Tibial nerve (tissue), 4 donors: ENCODE measurements around the gene TMTC1. TPM values are rescaled to one million over a fixed set of nuclear protein-coding genes. Genes with fewer than 3 reads are reported as not detected.

ENCODE experiments used
- DNase-seq, 2 donors: peaks; one replicate each; pipeline ENCODE4 v3.0.0-alpha.2; 2019; ENCODE audit warnings: low spot score in 2 of 2
- H3K27ac ChIP-seq, 4 donors: fragments of 200-600 bp; sonication (generic) in 3 of 4; one replicate each; pipeline ENCODE4 v1.5.1; 2017 to 2019; ENCODE audit warnings: mild to moderate bottlenecking in 1 of 4
- H3K27me3 ChIP-seq, 2 donors: fragments of 200-600 bp; sonication (generic) in 1 of 2; one replicate each; pipeline versions ENCODE4 v1.5.1 to v1.6.0; 2017 to 2019
- H3K36me3 ChIP-seq, 3 donors: fragments of 200-600 bp; sonication (generic); one replicate each; pipeline ENCODE4 v1.5.1; 2018 to 2019
- H3K4me1 ChIP-seq, 4 donors: fragments of 200-600 bp; sonication (generic) in 3 of 4; one replicate each; pipeline ENCODE4 v1.5.1; 2017 to 2019
- H3K4me3 ChIP-seq, 4 donors: fragments of 200-600 bp; sonication (generic) in 3 of 4; one replicate each; pipeline ENCODE4 v1.5.1; 2017 to 2019; ENCODE audit warnings: mild to moderate bottlenecking in 1 of 4, moderate library complexity in 1 of 4
- H3K9me3 ChIP-seq, 4 donors: fragments of 200-600 bp; sonication (generic) in 3 of 4; one replicate each; pipeline ENCODE4 v1.5.1; 2017 to 2019
- EP300 ChIP-seq, 2 donors: sonication (generic); formaldehyde crosslinking; IDR thresholded peaks; one replicate each; pipeline ENCODE4 v1.6.1; 2017; ENCODE audit warnings: antibody characterized with exemption in 2 of 2, mild to moderate bottlenecking in 1 of 2
- POLR2A ChIP-seq, 2 donors: fragments of 450-650 bp; IDR thresholded peaks; one replicate each; pipeline ENCODE4 v1.6.1; 2017; ENCODE audit warnings: antibody characterized with exemption in 2 of 2, mild to moderate bottlenecking in 2 of 2, moderate library complexity in 2 of 2
- WGBS, 2 donors: methylation state at CpG; one replicate each; pipeline ENCODE4 v1.1.5; 2018; 5-methylcytosine and 5-hydroxymethylcytosine counted together
- total RNA-seq, 4 donors: library from RNA; depleted of rRNA; stranded (reverse); fragments of >200 nt; gene quantifications; one replicate each; pipeline ENCODE4 v1.1.0, GENCODE V29; 2016
- TF ChIP-seq, protein P1 (sequence below), 5 experiments: fragments of 200-600 bp in 3 of 5; fragments of 450-650 bp in 2 of 5; sonication (generic) in 3 of 5; IDR thresholded peaks; one replicate each; pipeline ENCODE4 v1.5.1; 2016 to 2019; ENCODE audit warnings: antibody characterized with exemption in 5 of 5, mild to moderate bottlenecking in 3 of 5, moderate library complexity in 2 of 5

TMTC1 gene
- total RNA-seq, 4 donors from 2014 or later = 111 to 207 (median 144) TPM

DNA sequence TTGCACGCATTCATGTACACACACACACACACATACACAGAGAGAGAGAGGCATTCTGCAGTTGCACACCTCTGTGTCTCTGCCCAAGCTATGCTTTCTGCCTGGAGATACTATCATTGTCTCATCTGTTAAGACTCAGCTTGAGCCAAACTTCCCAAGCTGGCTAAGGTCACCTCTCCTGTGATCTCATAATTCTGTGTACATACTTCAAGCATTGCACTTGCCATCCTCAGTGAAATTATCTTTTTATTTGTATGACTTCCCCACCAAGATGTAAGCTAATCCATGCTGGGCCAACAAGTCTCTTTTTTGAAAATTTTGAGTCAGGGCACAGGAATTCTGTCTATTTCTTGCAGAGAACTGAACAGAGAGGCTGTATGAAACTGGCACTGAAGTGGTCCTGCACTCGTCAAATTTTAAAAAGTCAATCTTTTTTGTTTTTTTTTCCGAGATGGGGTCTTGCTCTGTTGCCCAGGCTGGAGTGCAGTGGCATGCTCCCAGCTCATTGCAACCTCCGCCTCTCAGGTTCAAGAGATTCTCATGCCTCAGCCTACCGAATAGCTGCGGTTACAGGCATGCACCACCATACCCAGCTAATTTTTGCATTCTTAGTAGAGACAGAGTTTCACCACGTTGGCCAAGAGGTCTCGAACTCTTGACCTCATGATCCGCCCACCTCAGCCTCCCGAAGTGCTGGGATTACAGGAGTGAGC lies 44.3 kb downstream of the TMTC1 start:
- 78 to 80% methylated on average over 10 of the region's 10 CpGs for WGBS, 2 donors
- Histone ChIP-seq H3K27ac (peak overlapping the region in 1 of 4 donors; percentile 19), H3K9me3 (no peaks in the 10 kb centered on the region), H3K4me3 (no peak overlapping the region), H3K27me3 (no peaks in the 10 kb centered on the region), H3K36me3 (no peaks in the 10 kb centered on the region), H3K4me1 (peaks cover 0 to 57% (median 4%) of the 10 kb centered on the region in 4 donors)
- no peak for DNase-seq
- no peak for TF ChIP-seq EP300 (IDR thresholded peaks at IDR 0.05)
- TF ChIP-seq POLR2A (IDR thresholded peaks at IDR 0.05) = no peak
- TF ChIP-seq, protein P1, sequence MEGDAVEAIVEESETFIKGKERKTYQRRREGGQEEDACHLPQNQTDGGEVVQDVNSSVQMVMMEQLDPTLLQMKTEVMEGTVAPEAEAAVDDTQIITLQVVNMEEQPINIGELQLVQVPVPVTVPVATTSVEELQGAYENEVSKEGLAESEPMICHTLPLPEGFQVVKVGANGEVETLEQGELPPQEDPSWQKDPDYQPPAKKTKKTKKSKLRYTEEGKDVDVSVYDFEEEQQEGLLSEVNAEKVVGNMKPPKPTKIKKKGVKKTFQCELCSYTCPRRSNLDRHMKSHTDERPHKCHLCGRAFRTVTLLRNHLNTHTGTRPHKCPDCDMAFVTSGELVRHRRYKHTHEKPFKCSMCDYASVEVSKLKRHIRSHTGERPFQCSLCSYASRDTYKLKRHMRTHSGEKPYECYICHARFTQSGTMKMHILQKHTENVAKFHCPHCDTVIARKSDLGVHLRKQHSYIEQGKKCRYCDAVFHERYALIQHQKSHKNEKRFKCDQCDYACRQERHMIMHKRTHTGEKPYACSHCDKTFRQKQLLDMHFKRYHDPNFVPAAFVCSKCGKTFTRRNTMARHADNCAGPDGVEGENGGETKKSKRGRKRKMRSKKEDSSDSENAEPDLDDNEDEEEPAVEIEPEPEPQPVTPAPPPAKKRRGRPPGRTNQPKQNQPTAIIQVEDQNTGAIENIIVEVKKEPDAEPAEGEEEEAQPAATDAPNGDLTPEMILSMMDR (IDR thresholded peaks at IDR 0.05) = no peak

DNA sequence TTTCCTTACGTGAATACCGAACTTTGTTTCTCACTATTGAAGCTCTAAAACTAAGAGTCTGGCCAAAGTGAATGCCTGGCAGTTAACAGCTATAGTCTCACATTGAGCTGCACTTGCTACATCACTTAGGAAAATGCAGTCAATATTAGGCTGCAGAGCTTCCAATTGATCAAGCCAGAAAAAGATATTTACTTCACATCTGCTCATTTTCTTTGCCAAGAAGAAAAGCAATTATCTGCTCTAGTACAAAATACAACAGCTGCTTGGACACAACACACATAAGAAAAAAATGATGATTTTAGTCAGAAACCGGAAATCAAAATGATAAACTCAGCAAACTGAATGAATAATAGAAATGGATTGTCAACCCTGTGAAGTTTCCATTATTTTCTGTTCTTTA lies 45.4 kb downstream of the TMTC1 start:
- Histone ChIP-seq H3K27ac (peak overlapping the region in 1 of 4 donors; percentile 2), H3K36me3 (no peaks in the 10 kb centered on the region), H3K4me3 (no peak overlapping the region), H3K27me3 (no peaks in the 10 kb centered on the region), H3K9me3 (no peaks in the 10 kb centered on the region), H3K4me1 (peaks cover 0 to 63% (median 4%) of the 10 kb centered on the region in 4 donors)
- 31 to 39% methylated on average over 3 of the region's 3 CpGs for WGBS, 2 donors
- DNase-seq = no peak
- no peak for TF ChIP-seq POLR2A (IDR thresholded peaks at IDR 0.05)
- TF ChIP-seq EP300 (IDR thresholded peaks at IDR 0.05) = no peak
- TF ChIP-seq, protein P1 (IDR thresholded peaks at IDR 0.05) = no peak

DNA sequence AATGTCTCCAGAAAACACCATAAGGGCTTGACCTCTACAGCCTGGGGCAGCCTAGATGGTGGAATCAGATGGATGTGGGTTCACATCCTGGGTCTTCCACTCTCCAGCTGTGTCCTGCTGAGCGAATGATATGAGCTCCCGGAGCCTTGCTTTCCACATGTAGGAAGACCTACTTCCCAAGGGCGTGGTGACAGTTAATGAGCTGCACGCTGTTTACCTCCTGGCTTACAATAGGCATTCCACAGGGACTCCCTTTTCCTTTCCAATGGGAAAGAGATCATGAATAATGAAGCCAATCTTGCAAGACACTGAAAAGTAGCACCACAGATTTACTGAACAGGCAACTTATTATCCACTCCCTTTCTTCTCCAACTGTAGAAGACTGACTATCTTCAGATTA lies 46.1 kb downstream of the TMTC1 start:
- TF ChIP-seq EP300 (IDR thresholded peaks at IDR 0.05) = no peak
- TF ChIP-seq, protein P1 (IDR thresholded peaks at IDR 0.05) = no peak
- no peak for TF ChIP-seq POLR2A (IDR thresholded peaks at IDR 0.05)
- H3K4me3 ChIP-seq = no peak overlapping the region
- peaks cover 0 to 65% (median 4%) of the 10 kb centered on the region in 4 donors for H3K4me1 ChIP-seq
- H3K27ac ChIP-seq = no peak overlapping the region
- H3K36me3 ChIP-seq = no peaks in the 10 kb centered on the region
- no peak for DNase-seq
- no peaks in the 10 kb centered on the region for H3K27me3 ChIP-seq
- H3K9me3 ChIP-seq = no peaks in the 10 kb centered on the region
- 73 to 92% methylated on average over 4 of the region's 4 CpGs for WGBS, 2 donors

DNA sequence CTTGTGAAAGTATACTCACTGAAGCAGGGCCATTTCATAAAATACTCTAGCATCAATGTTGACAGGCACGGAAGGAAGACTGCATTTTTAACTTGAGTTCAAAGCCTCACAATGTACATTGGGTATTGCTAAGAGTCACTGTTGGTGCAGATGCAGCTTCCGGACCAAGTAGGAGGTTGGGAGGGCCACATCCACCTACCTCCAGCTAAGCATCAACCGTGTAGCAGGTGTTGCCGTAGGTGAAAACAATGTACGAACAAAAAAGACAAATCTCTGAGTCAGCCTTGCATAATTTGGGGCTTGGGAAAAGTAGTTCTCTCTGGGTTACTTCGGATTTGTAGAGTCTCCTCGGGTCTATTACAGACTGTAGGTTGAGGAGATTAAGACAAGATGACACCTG lies 48.1 kb downstream of the TMTC1 start:
- H3K4me1 ChIP-seq = peaks cover 0 to 64% (median 6%) of the 10 kb centered on the region in 4 donors

DNA sequence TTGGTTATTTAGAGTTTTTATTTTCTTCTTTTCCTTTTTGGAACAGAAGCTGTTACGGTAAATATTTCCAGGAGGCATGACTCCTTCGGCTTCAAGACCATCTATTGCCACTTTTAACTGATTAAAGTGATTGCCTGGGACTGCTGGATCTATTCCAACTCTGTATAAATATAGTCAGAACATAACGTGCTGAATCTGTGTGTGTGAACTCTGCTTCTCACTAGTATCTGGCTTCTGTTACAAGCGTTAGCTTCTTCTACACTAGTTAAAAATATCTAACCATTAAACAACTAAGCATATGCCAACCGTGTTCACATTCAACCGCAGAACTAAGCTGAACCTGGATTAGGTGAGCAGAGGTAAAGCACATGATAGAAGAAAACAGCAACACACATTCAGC lies 49.0 kb downstream of the TMTC1 start:
- 63 to 65% methylated on average over 6 of the region's 6 CpGs for WGBS, 2 donors
- peak overlapping the region in 1 of 4 donors; percentile 5 for H3K27ac ChIP-seq
- DNase-seq = no peak
- TF ChIP-seq EP300 (IDR thresholded peaks at IDR 0.05) (no peak), POLR2A (IDR thresholded peaks at IDR 0.05) (no peak)
- TF ChIP-seq, protein P1 (IDR thresholded peaks at IDR 0.05) = no peak
- H3K36me3 ChIP-seq = no peaks in the 10 kb centered on the region
- H3K4me3 ChIP-seq = no peak overlapping the region
- H3K4me1 ChIP-seq = peaks cover 0 to 57% (median 6%) of the 10 kb centered on the region in 4 donors
- no peaks in the 10 kb centered on the region for H3K27me3 ChIP-seq
- no peaks in the 10 kb centered on the region for H3K9me3 ChIP-seq

More for the DNA sequence above, 48.1 kb downstream of the TMTC1 start:
- Histone ChIP-seq H3K36me3 (no peaks in the 10 kb centered on the region), H3K27ac (no peak overlapping the region), H3K4me3 (no peak overlapping the region), H3K9me3 (no peaks in the 10 kb centered on the region), H3K27me3 (no peaks in the 10 kb centered on the region)
- WGBS, 2 donors = 81 to 83% methylated on average over 7 of the region's 7 CpGs
- TF ChIP-seq, protein P1 (IDR thresholded peaks at IDR 0.05) = no peak
- no peak for TF ChIP-seq POLR2A (IDR thresholded peaks at IDR 0.05)
- no peak for TF ChIP-seq EP300 (IDR thresholded peaks at IDR 0.05)
- no peak for DNase-seq
